Measurements from ENCODE around the gene TIMP4.

Gene TIMP4

GRCh38 chr3:12147049-12147780 is 11.5 kb downstream of the TIMP4 start:
- no peak for DNase-seq (ENCODE audit: low read depth in 2 of 2)

- no peak for DNase-seq (ENCODE audit: low read depth in 2 of 2)
These were observed 14.7 kb downstream of the TIMP4 start for GRCh38 chr3:12143949-12144504.

GRCh38 chr3:12142476-12142875 is 16.2 kb downstream of the TIMP4 start:
- no peak for DNase-seq (ENCODE audit: low read depth in 2 of 2)

DNA sequence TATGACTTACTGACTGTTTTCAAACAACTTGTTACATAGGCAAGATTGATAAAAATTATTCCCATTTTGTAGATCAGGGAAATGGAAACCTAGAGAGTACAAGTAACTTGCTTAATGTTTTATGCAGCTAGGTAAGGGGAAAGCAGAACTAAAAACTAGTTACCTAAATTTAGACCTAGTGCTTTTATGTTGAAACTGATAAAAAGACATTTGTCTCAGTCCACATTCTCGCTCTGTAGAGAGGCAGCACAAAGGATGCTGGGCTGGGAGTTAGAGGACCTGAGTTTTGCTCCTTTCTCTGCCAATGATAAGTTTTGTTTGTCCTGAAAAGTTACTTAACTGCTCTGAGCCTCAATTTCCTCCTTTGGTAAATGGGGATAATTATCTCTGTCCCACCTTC is 17.4 kb downstream of the TIMP4 start:
- DNase-seq (ENCODE audit: low read depth in 2 of 2): no peak

GRCh38 chr3:12139111-12139511 is 19.6 kb downstream of the TIMP4 start:
- DNase-seq (ENCODE audit: low read depth in 2 of 2): no peak

DNA sequence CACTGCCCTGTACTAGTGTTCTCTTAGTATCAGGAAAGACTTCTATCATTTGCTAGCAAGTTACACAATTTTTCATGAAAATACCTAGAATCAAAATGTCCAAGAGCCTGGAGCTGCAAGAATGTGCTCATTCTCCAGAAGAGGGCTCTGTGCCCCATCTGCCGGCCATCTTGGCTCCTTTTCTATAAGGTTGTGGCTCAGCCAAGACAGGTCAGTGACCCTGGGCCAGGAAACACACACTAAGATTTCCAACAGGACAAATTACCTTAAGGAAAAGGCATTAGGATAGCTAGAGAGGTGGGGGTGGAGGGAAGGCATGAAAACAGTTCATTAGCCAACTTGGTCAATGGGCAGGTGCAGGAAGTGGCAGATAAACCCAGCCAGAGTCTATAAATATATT is 20.7 kb downstream of the TIMP4 start:
- no peak for DNase-seq (ENCODE audit: low read depth in 2 of 2)

DNA sequence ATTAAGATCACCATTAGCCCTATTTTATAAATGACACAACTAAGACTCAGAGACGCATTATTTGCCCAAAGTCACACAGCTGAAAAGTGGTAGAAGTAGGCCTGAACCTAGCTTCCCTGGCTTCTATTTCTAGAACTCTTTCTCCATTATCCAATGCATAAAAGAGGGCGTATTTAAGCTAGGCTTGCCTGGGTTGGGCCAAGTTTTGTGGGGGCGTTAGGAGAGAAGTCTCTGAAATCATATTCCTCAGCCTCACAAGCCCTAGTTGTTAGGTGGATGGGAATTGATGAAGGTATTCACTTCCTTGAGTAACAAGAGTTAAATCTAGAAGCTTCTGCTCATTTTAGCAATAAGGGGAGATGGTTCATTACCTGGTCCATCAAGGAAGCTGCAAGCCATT is 22.3 kb downstream of the TIMP4 start:
- DNase-seq (ENCODE audit: low read depth in 2 of 2): no peak

- peak; percentile 6 to 10 for DNase-seq (ENCODE audit: low read depth in 2 of 2)
These were observed 23.6 kb downstream of the TIMP4 start for GRCh38 chr3:12135029-12135657.

- DNase-seq (ENCODE audit: low read depth in 2 of 2): no peak
These were observed 25.8 kb downstream of the TIMP4 start for GRCh38 chr3:12132881-12133280.

GRCh38 chr3:12131351-12132090 is 27.2 kb downstream of the TIMP4 start:
- no peak for DNase-seq (ENCODE audit: low read depth in 2 of 2)

DNA sequence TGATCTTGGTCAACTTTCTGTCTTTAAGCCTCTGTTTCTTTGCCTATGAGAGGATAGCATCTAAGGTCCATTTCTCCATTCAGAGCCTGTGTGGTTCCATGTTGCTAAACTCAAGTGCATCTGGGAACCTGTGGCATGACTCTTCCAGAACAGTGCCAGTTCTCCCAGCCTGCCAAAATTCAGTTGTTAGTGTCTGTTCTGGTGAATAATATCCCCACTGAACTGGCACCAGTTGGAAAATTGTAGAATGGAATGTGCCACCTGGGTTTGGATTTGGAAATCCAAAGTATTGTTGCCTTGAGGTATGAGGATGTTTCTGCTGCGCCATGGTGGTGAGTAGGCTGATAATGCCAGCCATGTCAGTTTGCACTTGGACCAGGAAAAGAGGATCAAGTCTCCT is 31.3 kb downstream of the TIMP4 start:
- no peak for DNase-seq (ENCODE audit: low read depth in 2 of 2)

DNA sequence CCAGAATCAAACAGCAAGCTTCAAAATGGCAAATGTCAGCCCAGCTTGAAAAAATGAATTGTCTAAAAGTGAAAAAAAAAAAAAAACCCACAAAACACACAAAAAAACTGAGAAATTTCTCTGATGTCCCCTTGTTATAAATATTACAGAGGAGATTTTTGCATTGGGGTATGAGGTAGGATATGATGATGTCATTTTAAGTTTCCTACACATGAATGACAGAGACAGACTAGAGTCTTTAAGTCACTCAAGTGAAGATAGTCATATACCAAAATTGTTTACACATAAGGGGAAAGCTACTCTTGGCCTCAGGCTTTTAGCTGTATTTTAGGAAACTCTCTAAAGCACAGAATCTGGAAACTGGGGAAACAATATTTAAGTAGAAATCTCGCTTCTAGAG is 32.9 kb downstream of the TIMP4 start:
- no peak for DNase-seq (ENCODE audit: low read depth in 2 of 2)

- DNase-seq (ENCODE audit: low read depth in 2 of 2): no peak
These were observed 37.2 kb downstream of the TIMP4 start for GRCh38 chr3:12121466-12121865.

GRCh38 chr3:12120374-12121140 is 38.2 kb downstream of the TIMP4 start:
- DNase-seq (ENCODE audit: low read depth in 2 of 2): no peak

- no peak for DNase-seq (ENCODE audit: low read depth in 2 of 2)
These were observed 41.2 kb downstream of the TIMP4 start for GRCh38 chr3:12117473-12117872.

GRCh38 chr3:12116870-12117269 is 41.8 kb downstream of the TIMP4 start:
- no peak for DNase-seq (ENCODE audit: low read depth in 2 of 2)

DNA sequence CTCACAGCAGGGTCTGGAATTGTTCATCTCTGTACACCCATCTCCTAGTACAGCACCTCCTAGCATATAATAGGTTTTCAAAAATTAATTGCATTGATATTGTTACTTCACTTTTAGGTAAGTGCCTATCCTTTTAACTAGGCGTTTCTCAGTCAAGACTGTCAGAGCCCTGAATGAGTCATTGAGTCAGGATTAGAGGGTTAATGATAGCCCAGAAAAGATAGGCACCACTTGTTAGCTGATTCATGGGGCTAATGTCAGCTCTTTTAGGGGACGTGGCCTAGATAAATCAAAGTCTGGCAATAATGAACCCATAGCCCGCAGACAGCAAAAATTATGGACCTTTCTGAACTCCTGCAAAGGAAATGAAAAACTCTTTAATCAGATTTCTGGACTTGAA is 42.9 kb downstream of the TIMP4 start:
- no peak for DNase-seq (ENCODE audit: low read depth in 2 of 2)

- DNase-seq (ENCODE audit: low read depth in 2 of 2): no peak
These were observed 43.6 kb downstream of the TIMP4 start for GRCh38 chr3:12115104-12115503.

DNA sequence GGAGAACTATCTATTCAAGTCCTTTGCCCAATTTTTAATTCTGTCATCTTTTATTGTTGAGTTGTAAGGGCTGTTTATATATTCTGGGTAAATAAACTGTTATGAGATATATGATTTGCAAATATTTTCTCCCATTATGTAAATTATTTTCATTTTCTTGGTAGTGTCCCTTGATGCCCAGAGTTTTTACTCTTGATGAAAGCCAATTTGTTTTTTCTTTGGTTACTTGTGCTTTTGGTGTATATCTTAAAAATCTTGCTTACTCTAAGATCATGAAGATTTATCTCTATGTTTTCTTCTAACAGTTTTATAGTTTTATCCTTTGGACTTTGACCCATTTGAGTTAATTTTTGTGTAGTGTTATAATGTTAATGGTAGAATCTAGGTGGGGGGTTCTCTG is 44.5 kb downstream of the TIMP4 start:
- DNase-seq (ENCODE audit: low read depth in 2 of 2): no peak

- DNase-seq (ENCODE audit: low read depth in 2 of 2): no peak
These were observed 51.5 kb downstream of the TIMP4 start for GRCh38 chr3:12107071-12107713.
